ENCODE measurements around the gene NEK11.

The NEK11 gene

DNA sequence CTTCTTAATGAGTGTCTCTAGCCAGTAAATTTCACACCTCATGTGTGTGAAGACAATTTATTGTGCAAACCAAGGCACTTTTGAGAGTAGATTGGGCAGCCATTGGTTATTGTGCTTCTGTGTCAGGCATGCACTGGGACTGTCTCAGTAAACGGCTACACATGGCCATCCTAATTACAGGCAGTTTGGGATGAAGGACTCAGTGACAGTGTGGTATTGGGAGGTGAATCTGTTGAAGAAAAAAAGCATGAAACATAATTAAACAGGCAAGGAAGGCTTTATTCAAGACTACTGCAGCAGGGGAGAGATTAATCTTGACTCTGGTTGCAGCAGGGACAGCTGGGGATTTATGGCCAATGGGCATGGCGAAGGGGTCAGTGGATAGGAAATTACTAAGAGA lies 297.1 kb downstream of the NEK11 start:
- Histone ChIP-seq H4K91ac (ENCODE audit: low read depth, low read length) (no peak overlapping the region), H2AK5ac (ENCODE audit: low read length) (no peak overlapping the region), H3K9me3 (ENCODE audit: insufficient read depth, low read depth, low read length) (no peaks in the 10 kb centered on the region), H3K27ac (ENCODE audit: low read depth, low read length) (no peak overlapping the region), H3K9ac (ENCODE audit: low read length) (no peak overlapping the region), H3K36me3 (ENCODE audit: control insufficient read depth in 1 of 2, insufficient read depth in 2 of 2, low read length in 2 of 2) (no peaks in the 10 kb centered on the region), H2BK5ac (ENCODE audit: low read depth, low read length, poor library complexity) (no peak overlapping the region), H3K4me1 (ENCODE audit: control insufficient read depth in 1 of 2, insufficient read depth in 2 of 2, low read length in 2 of 2) (no peaks in the 10 kb centered on the region), H3K79me2 (ENCODE audit: control insufficient read depth, insufficient read depth, low read length, poor library complexity) (no peaks in the 10 kb centered on the region), H3K14ac (ENCODE audit: low read length) (no peak overlapping the region), H2BK12ac (ENCODE audit: low read length) (no peak overlapping the region), H3K23ac (ENCODE audit: low read length) (no peak overlapping the region), H3K4me2 (ENCODE audit: low read length) (no peak overlapping the region), H3K18ac (ENCODE audit: low read length) (no peak overlapping the region), H4K12ac (ENCODE audit: low read depth, low read length) (no peak overlapping the region), H3K27me3 (ENCODE audit: insufficient read depth, low read length) (no peaks in the 10 kb centered on the region), H4K8ac (ENCODE audit: low read depth, low read length) (no peak overlapping the region), H2AFZ (ENCODE audit: insufficient read depth, low read length, poor library complexity) (no peak overlapping the region), H2BK120ac (ENCODE audit: insufficient read depth, low read length, poor library complexity) (no peak overlapping the region), H3K79me1 (ENCODE audit: low read length) (no peaks in the 10 kb centered on the region), H3K4ac (ENCODE audit: low read depth, low read length) (no peak overlapping the region), H3K4me3 (ENCODE audit: low read depth, low read length) (no peak overlapping the region)
- DNase-seq: no peak
- WGBS (ENCODE audit: extremely low coverage, insufficient coverage, insufficient read length): no CpG with 5 or more reads among the region's 2 CpGs

DNA sequence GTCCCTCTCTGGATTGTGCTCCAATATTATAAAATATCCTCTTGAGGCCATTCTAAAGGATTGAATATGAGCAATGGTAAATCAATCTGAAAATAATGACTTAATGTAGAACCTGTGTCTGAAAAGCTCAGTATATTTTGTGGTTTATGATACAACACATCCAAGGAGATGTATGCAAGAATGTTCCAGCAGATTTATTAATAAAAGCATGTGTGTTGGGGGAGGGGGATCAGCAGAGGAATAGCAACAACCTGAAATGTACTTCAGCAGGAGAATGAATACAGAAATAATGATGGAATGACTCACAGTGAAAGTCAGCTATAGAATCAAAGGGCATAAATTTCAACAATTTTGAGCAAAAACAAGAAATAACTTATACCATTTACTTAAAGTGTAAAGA lies 298.2 kb downstream of the NEK11 start:
- Histone ChIP-seq H2AFZ (ENCODE audit: insufficient read depth, low read length, poor library complexity) (no peak overlapping the region), H2BK120ac (ENCODE audit: insufficient read depth, low read length, poor library complexity) (no peak overlapping the region), H3K79me2 (ENCODE audit: control insufficient read depth, insufficient read depth, low read length, poor library complexity) (no peaks in the 10 kb centered on the region), H3K4me2 (ENCODE audit: low read length) (no peak overlapping the region), H3K36me3 (ENCODE audit: control insufficient read depth in 1 of 2, insufficient read depth in 2 of 2, low read length in 2 of 2) (no peaks in the 10 kb centered on the region), H2BK12ac (ENCODE audit: low read length) (no peak overlapping the region), H3K23ac (ENCODE audit: low read length) (no peak overlapping the region), H3K9me3 (ENCODE audit: insufficient read depth, low read depth, low read length) (no peaks in the 10 kb centered on the region), H3K14ac (ENCODE audit: low read length) (no peak overlapping the region), H3K27ac (ENCODE audit: low read depth, low read length) (no peak overlapping the region), H3K4ac (ENCODE audit: low read depth, low read length) (no peak overlapping the region), H2AK5ac (ENCODE audit: low read length) (no peak overlapping the region), H3K4me1 (ENCODE audit: control insufficient read depth in 1 of 2, insufficient read depth in 2 of 2, low read length in 2 of 2) (no peaks in the 10 kb centered on the region), H4K91ac (ENCODE audit: low read depth, low read length) (no peak overlapping the region), H3K4me3 (ENCODE audit: low read depth, low read length) (no peak overlapping the region), H4K12ac (ENCODE audit: low read depth, low read length) (no peak overlapping the region), H3K18ac (ENCODE audit: low read length) (no peak overlapping the region), H2BK5ac (ENCODE audit: low read depth, low read length, poor library complexity) (no peak overlapping the region), H3K9ac (ENCODE audit: low read length) (no peak overlapping the region), H4K8ac (ENCODE audit: low read depth, low read length) (no peak overlapping the region), H3K79me1 (ENCODE audit: low read length) (no peaks in the 10 kb centered on the region), H3K27me3 (ENCODE audit: insufficient read depth, low read length) (no peaks in the 10 kb centered on the region)
- DNase-seq: no peak

DNA sequence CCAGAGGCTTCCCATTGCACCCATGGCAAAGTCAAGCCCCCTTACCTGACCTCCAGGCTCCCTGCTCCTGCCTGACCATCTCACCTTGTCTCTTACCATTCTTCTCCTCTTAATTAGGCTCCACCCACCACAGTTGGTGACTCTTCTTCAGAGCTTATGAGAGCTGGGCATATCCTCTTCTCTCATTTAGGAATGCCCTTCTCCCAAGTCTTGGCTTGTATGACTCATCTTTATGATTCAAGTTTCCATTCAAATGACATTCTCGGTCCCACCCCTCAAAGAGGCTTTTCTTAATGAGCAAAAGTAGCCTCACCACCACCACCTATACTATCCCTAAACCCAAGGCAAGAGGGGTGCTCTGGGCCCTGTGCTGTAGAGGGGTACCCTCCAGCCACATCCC lies 299.6 kb downstream of the NEK11 start:
- Histone ChIP-seq H4K91ac (ENCODE audit: low read depth, low read length) (no peak overlapping the region), H3K23ac (ENCODE audit: low read length) (no peak overlapping the region), H2AFZ (ENCODE audit: insufficient read depth, low read length, poor library complexity) (no peak overlapping the region), H3K18ac (ENCODE audit: low read length) (no peak overlapping the region), H3K14ac (ENCODE audit: low read length) (no peak overlapping the region), H2AK5ac (ENCODE audit: low read length) (no peak overlapping the region), H3K9me3 (ENCODE audit: insufficient read depth, low read depth, low read length) (no peaks in the 10 kb centered on the region), H2BK120ac (ENCODE audit: insufficient read depth, low read length, poor library complexity) (no peak overlapping the region), H3K4me1 (ENCODE audit: control insufficient read depth in 1 of 2, insufficient read depth in 2 of 2, low read length in 2 of 2) (no peaks in the 10 kb centered on the region), H3K36me3 (ENCODE audit: control insufficient read depth in 1 of 2, insufficient read depth in 2 of 2, low read length in 2 of 2) (no peaks in the 10 kb centered on the region), H4K8ac (ENCODE audit: low read depth, low read length) (no peak overlapping the region), H3K27me3 (ENCODE audit: insufficient read depth, low read length) (no peaks in the 10 kb centered on the region), H3K4ac (ENCODE audit: low read depth, low read length) (no peak overlapping the region), H2BK5ac (ENCODE audit: low read depth, low read length, poor library complexity) (no peak overlapping the region), H3K9ac (ENCODE audit: low read length) (no peak overlapping the region), H2BK12ac (ENCODE audit: low read length) (no peak overlapping the region), H3K79me1 (ENCODE audit: low read length) (no peaks in the 10 kb centered on the region), H3K4me3 (ENCODE audit: low read depth, low read length) (no peak overlapping the region), H3K27ac (ENCODE audit: low read depth, low read length) (no peak overlapping the region), H4K12ac (ENCODE audit: low read depth, low read length) (no peak overlapping the region), H3K79me2 (ENCODE audit: control insufficient read depth, insufficient read depth, low read length, poor library complexity) (no peaks in the 10 kb centered on the region), H3K4me2 (ENCODE audit: low read length) (no peak overlapping the region)
- no CpG with 5 or more reads among the region's 1 CpG for WGBS (ENCODE audit: extremely low coverage, insufficient coverage, insufficient read length)
- DNase-seq: no peak

DNA sequence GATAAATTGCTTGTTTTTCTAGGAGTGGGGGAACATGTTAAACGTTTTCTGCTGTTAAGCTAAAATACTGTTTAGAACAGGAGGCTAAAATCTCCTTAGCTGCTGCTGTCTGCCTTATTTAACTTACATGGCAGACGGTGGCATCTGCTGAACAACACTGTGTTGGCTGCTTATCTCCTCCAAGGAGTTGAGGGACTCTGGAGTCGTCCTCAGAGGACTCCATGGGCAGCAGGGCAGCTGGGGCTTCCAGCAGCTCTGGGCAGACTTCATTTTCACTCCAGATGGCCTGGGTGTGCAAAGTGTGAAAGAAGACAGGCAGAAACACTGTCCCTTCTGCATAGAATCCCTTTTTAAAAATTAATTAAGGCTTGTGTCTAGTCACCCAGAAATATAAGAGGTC lies 302.0 kb downstream of the NEK11 start:
- H3K36me3 ChIP-seq (ENCODE audit: control insufficient read depth in 1 of 2, insufficient read depth in 2 of 2, low read length in 2 of 2): no peaks in the 10 kb centered on the region

More for the DNA sequence above, 302.0 kb downstream of the NEK11 start:
- no peak overlapping the region for H3K18ac ChIP-seq (ENCODE audit: low read length)
- H3K79me1 ChIP-seq (ENCODE audit: low read length): no peaks in the 10 kb centered on the region
- H3K27me3 ChIP-seq (ENCODE audit: insufficient read depth, low read length): no peaks in the 10 kb centered on the region
- no peak overlapping the region for H2AK5ac ChIP-seq (ENCODE audit: low read length)
- DNase-seq: no peak
- H2BK12ac ChIP-seq (ENCODE audit: low read length): no peak overlapping the region
- no peak overlapping the region for H3K4ac ChIP-seq (ENCODE audit: low read depth, low read length)
- H3K14ac ChIP-seq (ENCODE audit: low read length): no peak overlapping the region
- H3K4me3 ChIP-seq (ENCODE audit: low read depth, low read length): no peak overlapping the region
- no peak overlapping the region for H2BK5ac ChIP-seq (ENCODE audit: low read depth, low read length, poor library complexity)
- no CpG with 5 or more reads among the region's 3 CpGs for WGBS (ENCODE audit: extremely low coverage, insufficient coverage, insufficient read length)
- no peak overlapping the region for H3K4me2 ChIP-seq (ENCODE audit: low read length)
- no peak overlapping the region for H4K12ac ChIP-seq (ENCODE audit: low read depth, low read length)
- no peak overlapping the region for H3K9ac ChIP-seq (ENCODE audit: low read length)
- H2AFZ ChIP-seq (ENCODE audit: insufficient read depth, low read length, poor library complexity): no peak overlapping the region
- no peak overlapping the region for H4K91ac ChIP-seq (ENCODE audit: low read depth, low read length)
- no peak overlapping the region for H4K8ac ChIP-seq (ENCODE audit: low read depth, low read length)
- no peaks in the 10 kb centered on the region for H3K4me1 ChIP-seq (ENCODE audit: control insufficient read depth in 1 of 2, insufficient read depth in 2 of 2, low read length in 2 of 2)
- H3K79me2 ChIP-seq (ENCODE audit: control insufficient read depth, insufficient read depth, low read length, poor library complexity): no peaks in the 10 kb centered on the region
- no peaks in the 10 kb centered on the region for H3K9me3 ChIP-seq (ENCODE audit: insufficient read depth, low read depth, low read length)
- H2BK120ac ChIP-seq (ENCODE audit: insufficient read depth, low read length, poor library complexity): no peak overlapping the region
- H3K23ac ChIP-seq (ENCODE audit: low read length): no peak overlapping the region
- no peak overlapping the region for H3K27ac ChIP-seq (ENCODE audit: low read depth, low read length)
